Camera-type eye (tissue), 1 donor: ENCODE measurements around the gene CCNY. TPM values are rescaled to one million over a fixed set of nuclear protein-coding genes. Genes with fewer than 3 reads are reported as not detected.

Experiments
- total RNA-seq: library from RNA; depleted of rRNA; stranded (reverse); fragments of >200 nt; gene quantifications from one replicate; pipeline ENCODE4 v1.2.3, GENCODE V29; 2014

Gene CCNY
- total RNA-seq = 55.7 TPM

DNA sequence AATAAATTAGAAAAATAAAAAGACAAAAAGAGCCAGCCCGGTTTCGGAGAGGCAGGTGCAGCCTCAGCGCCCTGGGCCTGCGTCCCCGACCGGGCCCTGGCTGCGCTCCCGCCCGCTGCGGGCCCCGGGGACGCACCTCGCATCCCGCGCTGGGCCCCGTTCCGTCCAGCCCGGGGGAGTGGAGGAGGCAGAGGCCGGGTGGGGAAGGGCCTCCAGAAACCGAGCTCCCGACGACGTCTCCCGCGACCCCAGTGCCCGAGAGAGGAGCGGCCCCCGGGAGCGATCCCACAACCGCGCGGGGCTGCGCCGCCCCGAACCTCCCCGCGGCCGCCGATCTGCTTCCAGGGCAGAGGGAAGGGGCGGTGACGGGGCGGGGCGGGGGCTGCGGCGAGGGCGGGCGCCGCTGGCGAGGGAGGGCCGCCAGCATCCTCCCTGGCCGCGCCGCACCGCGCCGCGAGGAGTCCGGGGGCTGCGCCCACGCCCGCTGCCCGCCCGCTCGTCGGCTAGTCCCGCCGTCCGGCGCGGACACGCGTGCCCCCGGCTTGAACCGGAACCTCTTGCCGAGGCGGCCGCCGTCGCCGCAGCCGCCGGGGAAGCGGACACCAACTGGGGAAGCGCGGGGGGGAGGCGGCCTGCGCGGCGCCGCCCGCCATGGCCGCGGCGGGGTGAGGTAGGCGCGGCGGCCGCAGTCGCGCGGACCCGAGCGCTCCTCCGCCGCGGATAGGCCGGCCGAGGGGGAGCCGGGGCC is at the start of gene CCNY:
TSS of gene CCNY (plus strand) at position 426 of the 748 bp plus-strand sequence. CDS start 545 bp downstream, outside the sequence.

DNA sequence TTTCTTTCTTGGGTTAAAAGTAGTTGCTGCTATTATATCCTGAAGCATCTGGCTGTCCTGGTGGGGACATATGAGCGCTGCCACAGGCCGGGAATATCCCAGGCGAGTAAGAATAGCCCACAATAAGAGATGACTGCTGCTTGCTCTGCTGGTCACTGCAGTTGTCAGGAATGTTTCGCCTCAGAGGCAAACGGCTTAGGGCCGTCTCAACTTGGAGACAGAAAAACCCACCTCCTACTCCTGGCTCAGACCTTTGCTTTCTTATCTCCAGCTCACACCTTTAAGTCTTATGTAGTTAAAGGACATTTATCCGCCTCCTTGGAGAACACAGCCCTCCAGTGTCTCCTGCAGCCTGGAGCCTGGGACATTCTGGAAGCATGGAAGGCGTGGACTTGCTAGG is 268.9 kb downstream of the CCNY start, which contains the start of gene GJD4:
TSS of gene GJD4 (plus strand) at position 151 of the 400 bp plus-strand sequence. CDS start at position 378, 227 bp downstream.

Other genes starting within 250 kb of the CCNY start
- 36.3 TPM for gene CUL2, start 246.2 kb upstream of the CCNY start, total RNA-seq
- 47.6 TPM for gene CREM, start 209.7 kb upstream of the CCNY start, total RNA-seq